Measurements from ENCODE around the gene PPM1E. TPM values are rescaled to one million over a fixed set of nuclear protein-coding genes. Genes with fewer than 3 reads are reported as not detected.

The PPM1E gene
- total RNA-seq, 1 donor from 2014 or later, result 0.26 TPM

GRCh38 chr17:58913552-58913951 lies 157.9 kb downstream of the PPM1E start:
- Mint-ChIP-seq H3K9me3 (ENCODE audit: unreplicated experiment) (peaks cover 3% of the 10 kb centered on the region), H3K4me3 (ENCODE audit: unreplicated experiment) (no peak overlapping the region), H3K36me3 (ENCODE audit: low read depth, unreplicated experiment) (peaks cover 12% of the 10 kb centered on the region), H3K27me3 (ENCODE audit: unreplicated experiment) (peaks cover 2% of the 10 kb centered on the region), H3K27ac (ENCODE audit: unreplicated experiment) (no peak overlapping the region), H3K4me1 (ENCODE audit: unreplicated experiment) (no peaks in the 10 kb centered on the region)
- DNase-seq (ENCODE audit: low spot score), result no peak
- TF ChIP-seq, protein P1, sequence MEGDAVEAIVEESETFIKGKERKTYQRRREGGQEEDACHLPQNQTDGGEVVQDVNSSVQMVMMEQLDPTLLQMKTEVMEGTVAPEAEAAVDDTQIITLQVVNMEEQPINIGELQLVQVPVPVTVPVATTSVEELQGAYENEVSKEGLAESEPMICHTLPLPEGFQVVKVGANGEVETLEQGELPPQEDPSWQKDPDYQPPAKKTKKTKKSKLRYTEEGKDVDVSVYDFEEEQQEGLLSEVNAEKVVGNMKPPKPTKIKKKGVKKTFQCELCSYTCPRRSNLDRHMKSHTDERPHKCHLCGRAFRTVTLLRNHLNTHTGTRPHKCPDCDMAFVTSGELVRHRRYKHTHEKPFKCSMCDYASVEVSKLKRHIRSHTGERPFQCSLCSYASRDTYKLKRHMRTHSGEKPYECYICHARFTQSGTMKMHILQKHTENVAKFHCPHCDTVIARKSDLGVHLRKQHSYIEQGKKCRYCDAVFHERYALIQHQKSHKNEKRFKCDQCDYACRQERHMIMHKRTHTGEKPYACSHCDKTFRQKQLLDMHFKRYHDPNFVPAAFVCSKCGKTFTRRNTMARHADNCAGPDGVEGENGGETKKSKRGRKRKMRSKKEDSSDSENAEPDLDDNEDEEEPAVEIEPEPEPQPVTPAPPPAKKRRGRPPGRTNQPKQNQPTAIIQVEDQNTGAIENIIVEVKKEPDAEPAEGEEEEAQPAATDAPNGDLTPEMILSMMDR (IDR thresholded peaks at IDR 0.05; ENCODE audit: unreplicated experiment), result no peak

- Mint-ChIP-seq H3K9me3 (ENCODE audit: unreplicated experiment) (peaks cover 3% of the 10 kb centered on the region), H3K27me3 (ENCODE audit: unreplicated experiment) (peaks cover 2% of the 10 kb centered on the region), H3K27ac (ENCODE audit: unreplicated experiment) (no peak overlapping the region), H3K36me3 (ENCODE audit: low read depth, unreplicated experiment) (peaks cover 12% of the 10 kb centered on the region), H3K4me3 (ENCODE audit: unreplicated experiment) (no peak overlapping the region), H3K4me1 (ENCODE audit: unreplicated experiment) (no peaks in the 10 kb centered on the region)
- DNase-seq (ENCODE audit: low spot score), result no peak
- TF ChIP-seq, protein P1 (IDR thresholded peaks at IDR 0.05; ENCODE audit: unreplicated experiment), result no peak
Observed at GRCh38 chr17:58913971-58914769, 158.5 kb downstream of the PPM1E start.

- no peak for DNase-seq (ENCODE audit: low spot score)
- no peaks in the 10 kb centered on the region for H3K4me1 Mint-ChIP-seq (ENCODE audit: unreplicated experiment)
- no peak overlapping the region for H3K4me3 Mint-ChIP-seq (ENCODE audit: unreplicated experiment)
- H3K27ac Mint-ChIP-seq (ENCODE audit: unreplicated experiment), result no peak overlapping the region
- TF ChIP-seq, protein P1 (IDR thresholded peaks at IDR 0.05; ENCODE audit: unreplicated experiment), result no peak
- peaks cover 2% of the 10 kb centered on the region for H3K27me3 Mint-ChIP-seq (ENCODE audit: unreplicated experiment)
- H3K9me3 Mint-ChIP-seq (ENCODE audit: unreplicated experiment), result no peaks in the 10 kb centered on the region
- H3K36me3 Mint-ChIP-seq (ENCODE audit: low read depth, unreplicated experiment), result peaks cover 3% of the 10 kb centered on the region
Observed at GRCh38 chr17:58917228-58917627, 161.6 kb downstream of the PPM1E start.

GRCh38 chr17:58918072-58918471 lies 162.4 kb downstream of the PPM1E start:
- H3K9me3 Mint-ChIP-seq (ENCODE audit: unreplicated experiment), result no peaks in the 10 kb centered on the region
- H3K4me3 Mint-ChIP-seq (ENCODE audit: unreplicated experiment), result no peak overlapping the region
- TF ChIP-seq, protein P1 (IDR thresholded peaks at IDR 0.05; ENCODE audit: unreplicated experiment), result no peak
- H3K27ac Mint-ChIP-seq (ENCODE audit: unreplicated experiment), result no peak overlapping the region
- no peaks in the 10 kb centered on the region for H3K4me1 Mint-ChIP-seq (ENCODE audit: unreplicated experiment)
- no peak for DNase-seq (ENCODE audit: low spot score)
- peaks cover 2% of the 10 kb centered on the region for H3K27me3 Mint-ChIP-seq (ENCODE audit: unreplicated experiment)
- peaks cover under 1% of the 10 kb centered on the region for H3K36me3 Mint-ChIP-seq (ENCODE audit: low read depth, unreplicated experiment)

DNA sequence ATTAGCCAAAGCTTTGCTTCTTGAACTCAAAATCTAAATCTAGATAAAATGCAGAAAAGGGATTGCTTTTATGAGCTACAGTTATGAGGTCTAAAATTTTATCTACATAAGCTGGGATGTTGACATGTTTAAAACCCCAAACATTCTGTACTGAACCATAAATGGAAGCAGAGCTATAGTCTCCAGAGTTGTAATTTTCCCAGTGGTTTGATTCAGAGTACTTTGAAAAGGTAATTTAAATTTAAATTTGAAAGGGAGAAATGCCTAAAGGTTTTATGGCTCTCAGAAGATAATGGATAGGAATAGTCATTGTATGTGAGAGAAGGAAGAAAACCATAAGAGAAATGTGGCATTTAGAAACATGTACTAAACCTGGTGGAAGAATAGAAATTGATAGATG lies 163.2 kb downstream of the PPM1E start:
- Mint-ChIP-seq H3K27me3 (ENCODE audit: unreplicated experiment) (peaks cover 2% of the 10 kb centered on the region), H3K36me3 (ENCODE audit: low read depth, unreplicated experiment) (no peaks in the 10 kb centered on the region), H3K27ac (ENCODE audit: unreplicated experiment) (no peak overlapping the region), H3K4me3 (ENCODE audit: unreplicated experiment) (no peak overlapping the region), H3K4me1 (ENCODE audit: unreplicated experiment) (no peaks in the 10 kb centered on the region), H3K9me3 (ENCODE audit: unreplicated experiment) (no peaks in the 10 kb centered on the region)
- DNase-seq (ENCODE audit: low spot score), result no peak
- TF ChIP-seq, protein P1 (IDR thresholded peaks at IDR 0.05; ENCODE audit: unreplicated experiment), result no peak
